ENCODE data around the gene AMBRA1.
"Not testable (repeated sequence)": the region's sequence is repeated elsewhere in the genome, so short reads cannot be mapped to it uniquely, and the experiment has no call there.

The AMBRA1 gene

GRCh38 chr11:46381819-46382645, 211.8 kb downstream of the AMBRA1 start:
- no peak for DNase-seq (ENCODE audit: low read depth)

- no peak for DNase-seq (ENCODE audit: low read depth)
These were observed 212.6 kb downstream of the AMBRA1 start, which contains the start of gene MDK for GRCh38 chr11:46381048-46381818. Gene MDK (plus strand): TSS chr11:46381669. CDS start chr11:46382058, 389 bp downstream.

- peak; percentile 55 for DNase-seq (ENCODE audit: low read depth)
These were observed 213.3 kb downstream of the AMBRA1 start for GRCh38 chr11:46380340-46381047.

GRCh38 chr11:46379482-46380293, 214.1 kb downstream of the AMBRA1 start:
- DNase-seq (ENCODE audit: low read depth) = not testable (repeated sequence)

GRCh38 chr11:46378811-46379481, 214.9 kb downstream of the AMBRA1 start:
- no peak for DNase-seq (ENCODE audit: low read depth)

- no peak for DNase-seq (ENCODE audit: low read depth)
These were observed 215.5 kb downstream of the AMBRA1 start for GRCh38 chr11:46378296-46378695.

- DNase-seq (ENCODE audit: low read depth) = no peak
These were observed 216.0 kb downstream of the AMBRA1 start for GRCh38 chr11:46377831-46378230.

- no peak for DNase-seq (ENCODE audit: low read depth)
These were observed 216.5 kb downstream of the AMBRA1 start for GRCh38 chr11:46377290-46377689.

GRCh38 chr11:46376258-46377050, 217.4 kb downstream of the AMBRA1 start:
- DNase-seq (ENCODE audit: low read depth) = no peak

GRCh38 chr11:46375392-46376101, 218.3 kb downstream of the AMBRA1 start:
- no peak for DNase-seq (ENCODE audit: low read depth)

GRCh38 chr11:46374815-46375214, 219.0 kb downstream of the AMBRA1 start:
- DNase-seq (ENCODE audit: low read depth) = no peak

GRCh38 chr11:46373787-46374740, 219.8 kb downstream of the AMBRA1 start:
- DNase-seq (ENCODE audit: low read depth) = no peak

GRCh38 chr11:46372501-46372900, 221.3 kb downstream of the AMBRA1 start:
- DNase-seq (ENCODE audit: low read depth) = not testable (repeated sequence)

GRCh38 chr11:46372086-46372485, 221.7 kb downstream of the AMBRA1 start:
- no peak for DNase-seq (ENCODE audit: low read depth)

- DNase-seq (ENCODE audit: low read depth) = not testable (repeated sequence)
These were observed 222.6 kb downstream of the AMBRA1 start for GRCh38 chr11:46371262-46371661.

GRCh38 chr11:46370253-46370652, 223.6 kb downstream of the AMBRA1 start:
- DNase-seq (ENCODE audit: low read depth) = no peak

GRCh38 chr11:46369458-46370152, 224.2 kb downstream of the AMBRA1 start:
- DNase-seq (ENCODE audit: low read depth) = no peak

GRCh38 chr11:46367916-46368267, 225.9 kb downstream of the AMBRA1 start:
- no peak for DNase-seq (ENCODE audit: low read depth)

Data from stimulated activated CD4-positive, alpha-beta T cell treated with anti-CD3 and anti-CD28 coated beads, Interleukin-2, amount 100 ng/mL, for 4 hours (primary cell).